GM19397 (cell line): ENCODE data around the gene SERPINB8.
A peak's percentile ranks its signal among the peaks of the same experiment; 100 is the strongest.
"Not testable (repeated sequence)": the region's sequence is repeated elsewhere in the genome, so short reads cannot be mapped to it uniquely, and the experiment has no call there.

Source experiments
- ATAC-seq: cut with Tn5 transposase; IDR thresholded peaks from one replicate; pipeline ENCODE4 v1.9.1; 2021; ENCODE audit warnings: mild to moderate bottlenecking, moderate library complexity; ENCODE audit not compliant: unreplicated experiment

Gene SERPINB8, protein sequence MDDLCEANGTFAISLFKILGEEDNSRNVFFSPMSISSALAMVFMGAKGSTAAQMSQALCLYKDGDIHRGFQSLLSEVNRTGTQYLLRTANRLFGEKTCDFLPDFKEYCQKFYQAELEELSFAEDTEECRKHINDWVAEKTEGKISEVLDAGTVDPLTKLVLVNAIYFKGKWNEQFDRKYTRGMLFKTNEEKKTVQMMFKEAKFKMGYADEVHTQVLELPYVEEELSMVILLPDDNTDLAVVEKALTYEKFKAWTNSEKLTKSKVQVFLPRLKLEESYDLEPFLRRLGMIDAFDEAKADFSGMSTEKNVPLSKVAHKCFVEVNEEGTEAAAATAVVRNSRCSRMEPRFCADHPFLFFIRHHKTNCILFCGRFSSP

DNA sequence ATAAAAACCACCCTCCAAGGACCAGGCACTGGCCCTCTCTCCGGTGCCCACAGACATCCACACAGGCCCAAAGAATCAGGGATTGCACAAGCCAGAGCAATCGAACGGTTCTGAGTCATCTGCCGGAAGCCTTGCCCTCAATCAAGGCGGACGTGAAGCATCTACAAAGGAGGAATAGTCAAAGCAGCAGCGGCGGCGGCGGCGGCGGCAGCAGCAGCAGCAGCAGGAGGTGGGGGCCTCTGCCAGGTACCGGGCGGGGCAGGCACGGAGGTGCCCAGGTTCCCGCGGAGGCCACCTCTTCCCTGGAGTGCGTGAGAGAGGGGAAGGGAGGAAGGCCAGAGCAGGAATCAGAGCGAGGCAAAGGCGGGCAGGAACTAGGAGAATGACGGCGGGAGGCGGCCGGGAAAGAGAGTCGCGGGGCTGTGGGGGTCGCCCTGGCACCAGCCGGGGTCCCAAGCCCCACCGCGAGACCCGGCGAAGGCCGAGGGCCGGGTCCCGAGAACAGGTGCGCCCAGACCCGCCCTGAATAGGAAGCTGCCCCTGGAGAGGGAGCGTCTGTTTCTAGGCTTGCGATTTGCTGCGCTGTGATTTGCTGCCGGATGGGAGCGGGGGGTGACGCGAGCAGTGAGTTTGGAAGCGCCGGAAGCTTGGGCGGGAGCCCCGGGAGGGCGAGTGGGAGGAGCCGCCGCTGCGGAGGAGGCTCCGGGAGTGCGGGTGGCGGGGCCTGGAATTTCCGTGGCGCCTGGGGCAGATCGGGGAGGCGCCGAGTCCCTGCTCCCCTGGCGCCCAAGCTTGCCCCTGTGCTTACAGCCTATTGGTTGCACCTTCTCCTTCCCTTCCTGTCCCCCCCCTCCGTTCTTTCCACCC is at the start of gene SERPINB8:
Gene SERPINB8, plus strand, starts transcription at position 140 of the 867 bp plus-strand sequence. CDS start 8,228 bp downstream, outside the sequence.
- peak; percentile 88 for ATAC-seq

DNA sequence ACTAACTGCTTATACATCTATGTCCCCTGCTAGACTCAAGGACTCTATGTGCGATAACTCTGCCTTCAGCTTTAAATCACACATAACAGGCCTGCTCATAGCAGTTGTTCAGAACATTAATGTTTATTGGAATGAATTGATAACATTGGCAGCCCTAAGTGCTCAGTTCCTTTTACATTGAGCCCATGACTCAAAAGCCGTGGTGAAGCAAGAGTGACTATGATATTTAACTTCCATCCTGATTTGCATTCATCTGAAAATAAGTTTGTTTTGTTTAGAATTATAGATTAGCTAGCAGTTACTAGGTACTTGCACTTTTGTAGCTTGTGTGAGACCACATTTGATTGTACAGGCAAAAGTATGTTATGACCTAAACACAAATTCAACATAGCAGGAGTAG is 47.8 kb upstream of the SERPINB8 start:
- no peak for ATAC-seq

DNA sequence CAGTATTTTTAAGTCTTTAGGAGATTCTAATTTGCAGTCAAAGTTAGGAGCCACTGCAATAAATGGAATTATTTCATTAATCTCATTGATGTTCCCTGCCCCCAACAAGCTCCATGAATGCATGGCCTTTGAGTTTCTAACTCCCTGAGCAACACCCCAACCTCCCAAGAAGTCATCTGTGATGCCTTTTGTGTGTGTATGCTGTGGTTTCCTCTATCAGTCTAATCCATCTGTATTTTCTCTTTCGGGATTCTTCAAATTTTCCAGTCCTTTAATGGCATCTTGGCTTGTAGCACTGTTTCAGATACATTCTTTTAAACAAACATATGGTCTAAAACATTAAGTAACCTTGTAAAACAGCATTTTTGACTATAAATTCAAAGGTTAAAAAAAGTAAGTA is 45.3 kb upstream of the SERPINB8 start:
- ATAC-seq: no peak

DNA sequence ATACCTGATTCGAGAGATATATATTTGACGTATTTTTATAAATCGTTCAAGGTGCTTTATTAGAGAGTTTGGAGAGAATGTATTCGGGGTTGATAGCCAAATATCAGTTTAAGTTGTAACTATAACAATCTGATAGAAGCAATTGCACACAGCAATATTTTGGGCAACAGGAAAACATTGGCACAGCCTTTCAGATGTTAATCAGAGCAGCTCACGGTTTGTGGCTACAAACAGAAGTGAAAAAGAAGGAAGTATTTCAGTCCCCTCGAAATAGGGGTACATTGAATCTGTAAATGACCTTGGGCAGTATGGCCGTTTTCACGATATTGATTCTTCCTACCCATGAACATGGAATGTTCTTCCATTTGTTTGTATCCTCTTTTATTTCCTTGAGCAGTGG is 41.5 kb upstream of the SERPINB8 start:
- no peak for ATAC-seq

DNA sequence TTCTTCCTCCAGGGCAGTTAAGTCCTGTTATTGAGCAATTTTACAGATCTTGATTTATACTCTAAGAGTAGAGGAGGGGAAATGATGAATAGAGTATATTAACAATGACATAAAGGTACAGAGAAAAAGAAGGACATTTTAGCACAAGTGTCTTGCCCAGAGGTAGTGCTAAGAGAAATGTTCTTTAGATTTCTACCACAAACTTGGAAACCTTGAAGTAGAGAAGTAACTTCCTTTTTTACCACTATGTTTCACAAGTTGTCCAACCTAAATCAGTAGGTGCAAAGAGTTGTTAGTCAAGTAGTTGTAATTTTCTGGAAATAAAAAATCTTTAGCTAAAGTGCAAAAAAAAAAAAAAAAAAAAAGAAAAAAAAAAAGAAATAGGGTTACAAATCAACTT is 40.5 kb upstream of the SERPINB8 start:
- not testable (repeated sequence) for ATAC-seq

DNA sequence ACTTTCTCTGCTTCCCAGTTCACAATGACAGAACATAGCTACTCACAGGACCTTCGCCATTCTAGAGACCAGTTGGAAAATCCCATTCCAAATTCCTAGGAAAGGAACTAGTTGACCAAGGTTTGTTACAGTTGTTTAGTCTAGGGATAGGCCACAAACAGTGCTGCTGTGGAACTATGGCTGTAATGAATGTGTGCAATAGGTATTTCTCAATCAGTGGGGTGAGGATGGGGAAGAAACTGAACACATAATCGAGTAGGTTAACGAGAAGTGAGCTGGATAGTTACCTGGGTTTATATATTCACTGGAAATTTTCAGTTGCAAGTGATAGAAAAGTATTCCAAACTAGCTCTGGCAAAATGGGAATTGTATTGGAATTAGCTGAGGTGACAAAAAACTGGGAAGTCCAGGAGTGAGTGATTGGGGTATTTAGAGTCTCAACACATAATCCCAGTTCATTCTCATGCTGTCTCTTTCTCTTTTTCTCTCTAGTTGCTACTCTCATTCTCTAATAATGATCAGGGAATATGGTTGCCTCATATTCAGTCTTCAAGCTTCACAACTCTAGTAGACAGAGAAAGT is 39.0 kb upstream of the SERPINB8 start:
- no peak for ATAC-seq

DNA sequence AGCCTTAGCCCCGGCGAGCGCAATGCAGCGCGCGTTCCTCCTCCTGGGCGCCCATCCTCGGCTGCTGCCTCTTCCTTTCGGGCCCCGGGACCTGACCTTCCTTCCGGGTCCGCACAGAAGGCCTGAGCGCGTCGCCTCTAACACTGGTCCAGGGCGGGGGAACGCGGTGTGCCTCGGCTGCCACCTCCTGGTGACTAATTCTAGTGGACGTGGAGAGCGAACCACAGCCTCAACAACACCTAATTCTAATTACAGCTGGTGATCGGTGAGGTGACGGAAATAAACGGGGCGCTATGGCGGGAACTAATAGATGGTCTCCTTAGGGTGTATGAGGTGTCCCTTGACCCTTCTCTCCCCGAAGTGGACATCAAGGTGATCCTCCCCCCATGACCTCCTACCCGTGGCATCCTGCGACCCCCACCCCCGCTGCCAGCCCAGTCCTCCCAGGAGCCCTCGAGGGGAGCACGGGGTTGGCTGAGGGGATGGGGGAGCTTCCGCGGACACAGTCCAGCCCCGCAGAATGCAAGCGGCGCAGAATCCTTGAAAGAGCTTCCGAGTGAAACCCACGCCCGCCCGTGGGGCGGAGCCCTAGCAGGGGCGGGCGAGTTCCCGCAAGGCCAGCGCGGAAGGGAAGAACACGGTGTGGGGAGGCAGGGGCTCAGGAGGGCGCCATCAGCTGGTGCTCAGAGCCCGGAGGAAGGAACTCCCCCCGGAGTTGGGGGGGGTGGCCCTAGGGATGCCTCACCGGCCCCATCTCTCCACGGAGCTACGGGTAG is 33.5 kb upstream of the SERPINB8 start:
- ATAC-seq: peak; percentile 98

DNA sequence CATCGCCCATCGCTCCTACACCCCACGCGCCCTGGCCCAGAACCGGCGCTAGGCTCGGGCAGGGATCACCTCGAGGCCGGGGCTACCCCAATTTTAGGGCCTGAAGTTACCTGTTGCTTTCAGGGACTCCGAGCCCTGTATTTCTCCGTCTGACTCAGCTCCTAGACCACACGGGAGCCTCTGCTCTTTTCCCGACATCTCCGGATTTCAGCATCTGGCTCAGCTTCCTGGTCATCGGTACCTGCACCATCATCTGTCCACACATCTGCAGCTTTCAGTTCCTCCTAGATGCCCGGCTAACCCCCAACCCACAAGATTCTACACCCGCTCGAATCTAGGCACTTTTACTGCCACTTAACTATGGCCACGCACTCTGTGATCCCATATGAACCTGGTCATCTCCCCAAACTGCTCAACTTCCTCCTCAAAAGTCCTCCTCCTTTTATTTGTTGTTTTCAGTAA is 32.9 kb upstream of the SERPINB8 start:
- ATAC-seq: peak; percentile 11

DNA sequence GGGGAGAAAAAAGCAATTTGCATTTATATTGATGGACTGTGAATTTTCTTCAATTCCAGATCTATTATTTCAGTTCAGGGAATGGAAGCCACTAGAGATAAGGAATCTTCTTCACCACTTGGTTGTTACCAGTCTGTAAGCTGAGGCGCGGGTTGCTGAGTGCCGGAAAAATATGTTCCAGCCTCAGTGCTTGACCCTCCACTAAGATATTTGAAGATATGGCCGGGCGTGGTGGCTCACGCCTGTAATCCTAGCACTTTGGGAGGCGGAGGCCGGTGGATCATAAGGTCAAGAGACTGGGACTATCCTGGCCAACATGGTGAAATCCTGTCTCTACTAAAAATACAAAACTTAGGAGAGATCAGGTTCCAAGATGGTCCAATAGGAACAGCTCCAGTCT is 29.9 kb upstream of the SERPINB8 start:
- ATAC-seq: no peak

DNA sequence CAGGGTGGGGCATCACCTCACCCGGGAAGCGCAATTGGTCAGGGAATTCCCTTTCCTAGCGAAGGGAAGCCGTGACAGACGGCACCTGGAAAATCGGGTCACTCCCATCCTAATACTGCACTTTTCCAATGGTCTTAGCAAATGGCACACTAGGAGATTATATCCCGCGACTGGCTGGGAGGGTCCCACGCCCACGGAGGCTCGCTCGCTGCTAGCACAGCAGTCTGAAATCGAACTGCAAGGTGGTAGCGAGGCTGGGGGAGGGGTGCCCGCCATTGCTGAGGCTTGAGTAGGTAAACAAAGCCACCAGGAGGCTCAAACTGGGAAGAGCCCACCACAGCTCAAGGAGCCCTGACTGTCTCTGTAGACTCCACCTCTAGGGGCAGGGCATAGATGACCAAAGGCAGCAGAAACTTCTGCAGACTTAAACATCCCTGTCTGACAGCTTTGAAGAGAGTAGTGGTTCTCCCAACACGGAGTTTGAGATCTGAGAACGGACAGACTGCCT is 29.3 kb upstream of the SERPINB8 start:
- ATAC-seq: not testable (repeated sequence)

DNA sequence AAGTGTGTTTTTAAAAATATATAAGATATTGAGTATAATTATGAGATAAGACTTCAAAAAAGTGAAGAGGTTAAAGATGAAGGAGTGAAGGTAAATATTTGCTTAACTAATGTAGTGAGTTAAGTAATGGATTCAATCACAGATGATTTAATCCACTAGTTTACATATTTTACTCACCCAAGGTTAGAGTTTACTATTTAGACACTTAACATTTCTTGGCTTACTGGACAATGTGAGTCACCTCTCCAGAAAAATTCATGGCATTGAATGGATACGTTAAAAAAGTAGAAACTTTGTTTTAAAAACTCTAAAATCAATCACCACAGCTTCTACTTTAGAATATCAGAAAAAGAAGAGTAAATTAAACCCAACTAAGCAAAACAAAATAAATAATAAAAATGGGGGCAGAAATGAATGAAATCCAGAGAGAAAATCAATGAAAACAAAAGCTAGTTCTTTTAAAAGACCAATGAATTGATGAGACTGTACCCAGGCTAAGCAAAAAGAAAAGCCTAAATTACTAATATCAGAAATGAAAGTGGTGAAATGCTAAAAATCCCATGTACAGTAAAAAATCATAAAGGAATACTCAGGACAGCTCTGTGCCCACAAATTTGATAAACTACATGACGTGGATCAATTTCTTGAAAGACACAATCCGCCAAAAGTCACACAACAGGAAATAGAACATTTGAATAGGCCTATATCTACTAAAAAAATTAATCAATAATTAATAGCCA is 22.7 kb upstream of the SERPINB8 start:
- no peak for ATAC-seq

DNA sequence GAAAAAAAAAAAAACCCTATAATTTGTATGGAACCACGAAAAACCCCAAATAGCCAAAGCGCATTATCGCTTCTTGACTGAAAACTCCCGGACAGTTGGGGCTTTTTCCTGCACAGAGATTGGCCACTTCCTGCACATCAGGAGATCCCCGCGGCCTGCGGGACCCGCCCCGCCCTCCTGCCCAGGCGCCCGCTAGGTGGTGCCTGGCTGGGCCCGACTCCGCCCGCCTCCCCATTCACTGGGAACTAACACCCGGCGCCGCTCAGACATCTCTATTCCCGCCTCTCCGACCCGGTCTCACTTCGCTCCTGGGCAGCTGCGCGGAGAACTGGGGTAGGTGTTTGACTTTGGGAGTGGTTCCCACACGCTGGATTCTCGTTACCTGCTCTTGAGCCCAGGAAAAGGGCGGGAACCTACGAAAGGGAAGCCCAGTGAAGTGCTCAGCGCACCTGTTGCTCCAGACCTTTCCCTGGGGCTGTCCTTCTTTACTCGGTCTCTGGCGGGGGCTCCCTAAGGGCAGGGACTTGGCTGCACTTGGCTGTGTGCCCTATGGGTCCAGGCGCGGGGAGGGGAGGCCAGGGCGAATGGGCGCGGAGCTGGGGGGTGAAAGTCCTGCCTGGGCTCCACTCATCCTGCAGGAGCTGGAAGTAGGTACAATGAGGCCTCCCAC is 20.7 kb upstream of the SERPINB8 start, which contains the start of gene HMSD:
Gene HMSD, plus strand, starts transcription at position 234 of the 670 bp plus-strand sequence. CDS start 4,155 bp downstream, outside the sequence.
- peak; percentile 91 for ATAC-seq

DNA sequence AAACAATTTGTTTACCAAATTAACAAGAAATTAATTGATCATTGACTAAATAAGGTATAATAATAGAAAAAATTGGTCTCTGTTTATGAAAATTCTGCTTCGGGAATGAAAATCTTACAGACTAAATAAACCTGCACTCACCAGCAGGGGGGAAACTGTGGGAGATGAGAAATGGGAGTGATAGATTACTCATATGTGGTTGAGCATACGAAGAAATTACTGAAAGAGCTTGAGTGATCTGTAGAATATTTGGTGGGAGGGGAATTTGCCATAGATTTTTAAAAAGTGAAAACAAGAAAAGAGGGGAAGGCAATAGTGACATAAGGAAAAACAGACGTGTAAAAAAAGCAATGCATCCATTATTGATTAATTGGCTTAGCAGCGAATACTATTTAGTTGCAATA is 18.6 kb upstream of the SERPINB8 start:
- ATAC-seq: peak; percentile 32

DNA sequence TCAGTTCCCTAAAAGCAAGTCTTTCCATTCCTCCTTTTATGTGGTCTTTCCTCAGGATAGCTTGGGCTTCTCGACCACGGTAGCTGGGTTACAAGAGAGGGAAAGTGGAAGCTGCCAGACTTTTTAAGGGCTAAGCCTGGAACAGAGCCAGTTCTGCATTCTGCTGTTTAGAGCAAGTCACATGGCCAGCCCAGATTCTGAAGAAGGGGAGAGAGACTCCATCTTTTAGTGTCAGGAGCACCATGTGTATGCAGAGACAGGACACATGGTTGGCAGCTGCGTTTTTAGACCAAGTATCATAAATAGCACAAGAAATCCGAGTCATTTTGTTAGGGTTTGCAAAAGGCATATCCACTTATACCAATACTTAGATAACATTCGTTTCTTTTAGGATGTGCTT is 16.1 kb upstream of the SERPINB8 start:
- no peak for ATAC-seq

DNA sequence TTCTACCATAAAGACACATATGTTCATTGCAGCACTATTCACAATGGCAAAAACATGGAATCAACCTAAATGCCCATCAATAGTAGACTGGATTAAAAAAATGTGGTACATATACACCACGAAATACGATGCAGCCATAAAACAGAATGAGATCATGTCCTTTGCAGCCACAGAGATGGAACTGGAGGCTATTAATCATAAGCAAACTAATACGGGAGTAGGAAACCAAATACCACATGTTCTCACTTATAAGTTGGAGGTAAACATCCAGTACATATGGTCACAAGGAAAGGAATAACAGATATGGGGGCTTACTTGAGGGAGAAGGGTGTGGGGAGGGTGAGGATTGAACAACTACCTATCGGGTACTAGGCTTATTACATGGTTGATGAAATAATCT is 13.1 kb upstream of the SERPINB8 start:
- no peak for ATAC-seq

DNA sequence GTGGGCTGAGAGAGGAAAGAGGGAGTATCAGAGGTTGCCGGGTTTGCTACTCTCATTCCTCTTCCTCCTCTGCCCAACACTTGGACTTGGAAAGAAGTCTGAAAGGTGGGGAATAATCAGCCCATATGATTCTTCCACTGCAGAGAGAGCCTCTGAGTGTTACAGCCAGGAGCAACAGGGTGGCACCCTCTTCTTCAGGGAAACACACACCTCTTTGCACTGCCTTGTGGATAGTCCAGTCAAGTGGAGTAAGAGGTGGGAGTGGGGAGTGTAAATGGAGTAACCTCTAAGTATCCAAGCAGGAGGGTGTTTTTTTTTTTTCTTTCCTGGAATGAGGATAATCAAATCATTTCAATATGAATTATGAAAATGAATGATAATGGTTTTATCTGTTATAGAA is 9.0 kb upstream of the SERPINB8 start:
- no peak for ATAC-seq

DNA sequence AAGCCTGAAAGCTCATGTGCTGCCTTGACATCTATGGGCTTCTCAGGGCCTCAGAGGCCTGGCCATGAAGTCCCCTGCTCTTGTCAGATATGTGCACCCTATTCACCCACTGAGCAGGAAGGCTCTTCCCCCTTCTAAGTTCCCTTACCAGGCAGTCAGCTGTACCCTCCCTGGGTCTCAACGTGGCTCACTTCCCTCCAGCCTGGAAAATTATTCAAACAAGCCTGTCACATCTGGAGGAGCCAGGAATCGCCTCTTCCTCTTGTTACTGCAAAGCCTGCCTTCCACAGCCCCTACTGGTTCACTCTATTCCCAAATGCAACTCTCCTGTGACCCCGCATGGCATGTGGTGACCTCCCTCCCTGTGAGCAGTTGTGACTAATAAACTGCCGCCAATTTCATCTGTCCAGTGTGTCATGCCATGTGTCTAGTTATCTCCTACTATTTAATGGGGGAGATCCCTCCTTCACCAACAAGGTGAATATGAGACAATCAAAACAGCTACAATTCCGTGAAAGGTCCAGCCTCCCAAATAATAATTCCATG is 8.4 kb upstream of the SERPINB8 start:
- ATAC-seq: no peak

DNA sequence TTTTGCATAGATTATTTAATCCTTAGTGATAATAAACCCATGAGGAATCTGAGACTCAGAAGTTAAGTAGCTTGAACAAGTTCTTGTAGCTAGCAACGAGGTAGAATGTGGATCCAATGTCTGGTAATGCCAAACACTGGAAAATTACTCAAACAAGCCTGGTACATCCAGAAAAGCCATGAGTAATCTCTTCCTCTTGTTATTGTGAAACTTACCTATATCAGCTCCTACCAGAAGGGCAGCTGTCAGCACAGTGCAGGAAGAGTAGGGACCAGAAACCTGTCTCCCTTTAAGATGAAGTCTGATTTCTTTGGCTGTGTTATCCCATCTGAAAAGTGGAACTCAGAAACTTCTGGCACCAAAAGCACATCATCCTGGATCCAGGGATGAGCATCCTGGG is 7.7 kb upstream of the SERPINB8 start:
- ATAC-seq: no peak
